HG03460 (cell line): ENCODE data around the gene MTA2.
"Not testable (repeated sequence)": the region's sequence is repeated elsewhere in the genome, so short reads cannot be mapped to it uniquely, and the experiment has no call there.

ENCODE experiments used
- ATAC-seq: cut with Tn5 transposase; IDR thresholded peaks from one replicate; pipeline ENCODE4 v1.9.1; 2021; ENCODE audit not compliant: unreplicated experiment

MTA2 gene

DNA sequence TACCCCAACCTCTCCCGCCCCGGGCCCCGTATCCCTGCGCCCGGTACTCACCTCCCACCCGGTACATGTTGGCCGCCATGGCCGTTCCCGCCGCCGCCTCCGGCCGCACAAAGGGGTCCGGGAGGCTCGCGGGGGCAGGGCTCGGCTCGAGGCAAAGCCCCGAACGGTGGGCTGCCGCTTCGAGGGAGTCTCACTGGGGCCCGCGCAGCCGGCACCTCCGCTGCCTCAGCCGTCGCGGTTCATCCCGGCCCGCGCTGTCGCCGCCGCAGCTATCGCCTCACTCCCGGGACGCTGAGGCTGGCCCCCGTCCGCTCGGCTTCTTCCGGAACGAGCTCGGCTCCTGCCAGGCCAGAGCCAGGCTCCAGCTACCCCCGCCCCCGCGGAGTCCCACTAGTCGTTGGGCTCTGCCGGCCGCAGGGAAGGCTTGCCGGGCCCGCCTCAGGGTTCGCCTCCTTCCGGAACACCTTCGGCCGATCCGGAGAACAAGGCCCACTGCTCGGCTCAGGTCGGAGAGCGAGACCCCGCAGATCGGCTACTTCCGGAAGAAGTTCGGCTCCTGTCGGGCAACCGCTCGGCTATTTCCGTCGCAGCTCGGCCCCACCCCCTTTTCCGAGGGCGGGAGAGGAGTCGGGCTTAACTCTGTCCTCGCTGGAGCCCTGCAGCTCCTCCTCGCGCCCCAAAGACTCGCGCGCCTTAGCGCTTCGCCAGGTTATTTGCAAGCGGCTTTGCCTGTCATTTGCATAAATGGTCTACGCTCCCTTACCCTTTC is at the start of gene MTA2:
MTA2 (minus strand) TSS at position 494 of the 769 bp plus-strand sequence; CDS start at position 79, 415 bp downstream.
- ATAC-seq, result peak; percentile 73

- ATAC-seq, result not testable (repeated sequence)
Observed at GRCh38 chr11:62650283-62650682, 48.6 kb upstream of the MTA2 start.

DNA sequence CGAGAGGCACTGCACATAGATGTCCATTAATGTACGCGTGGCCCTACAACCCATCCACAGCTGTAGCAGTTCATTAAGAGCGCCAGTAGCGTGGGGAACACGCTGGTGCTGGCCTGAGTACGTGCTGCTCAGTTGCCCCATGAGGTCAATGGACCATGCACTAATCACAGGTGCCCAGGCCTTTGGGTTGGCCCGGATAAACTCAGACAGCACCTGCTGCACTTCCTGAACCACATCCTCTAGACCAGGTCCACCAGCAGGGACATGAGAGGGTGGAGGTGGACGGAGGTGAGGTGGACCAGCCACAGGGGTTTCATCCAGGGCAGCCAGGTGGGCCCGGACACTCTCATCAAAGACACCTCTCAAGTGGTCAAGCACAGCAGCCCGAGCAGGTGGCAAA is 47.8 kb upstream of the MTA2 start:
- no peak for ATAC-seq

GRCh38 chr11:62648967-62649364 is 47.3 kb upstream of the MTA2 start:
- ATAC-seq, result no peak

GRCh38 chr11:62648185-62648966 is 46.7 kb upstream of the MTA2 start:
- no peak for ATAC-seq

- no peak for ATAC-seq
Observed at GRCh38 chr11:62647609-62648005, 45.9 kb upstream of the MTA2 start.

DNA sequence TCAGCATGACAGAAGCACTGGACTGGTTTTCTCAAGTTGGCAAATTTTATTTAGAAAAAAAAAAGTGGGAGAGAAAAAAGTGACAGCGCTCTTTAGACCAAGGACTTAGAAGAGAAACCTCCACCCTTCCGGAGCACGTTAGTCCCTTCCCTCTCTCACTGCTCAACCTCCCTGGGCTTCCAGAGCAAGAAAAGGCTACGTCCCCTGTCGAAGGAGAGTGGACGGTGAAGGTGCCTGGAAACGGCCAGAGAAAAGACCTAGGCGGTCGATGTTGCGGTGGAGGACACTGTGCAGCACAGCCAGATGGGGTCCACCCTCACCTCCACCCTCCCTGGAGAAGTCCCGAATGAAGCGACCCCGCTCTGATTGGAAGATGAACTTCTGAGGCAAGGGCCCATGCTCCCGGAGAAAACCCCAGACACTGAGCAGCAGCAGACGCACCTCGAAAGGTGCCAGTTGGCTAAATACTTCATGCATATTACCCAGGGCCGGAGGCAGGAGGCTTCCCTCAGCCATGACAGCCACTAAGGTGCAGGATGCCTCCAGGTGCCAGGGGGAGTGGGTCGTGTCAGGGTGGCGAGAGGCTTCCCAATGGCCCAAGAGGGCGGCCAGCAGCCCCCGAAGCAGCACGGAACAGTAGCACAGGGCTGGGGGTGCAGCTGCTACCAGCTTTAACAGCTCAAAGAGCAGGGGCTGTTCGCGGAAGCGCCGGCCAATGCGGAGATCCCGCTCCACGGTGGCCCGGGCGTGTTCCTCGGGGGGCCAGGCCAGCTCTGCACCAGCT is 45.4 kb upstream of the MTA2 start:
- ATAC-seq, result no peak

- ATAC-seq, result peak; percentile 95
Observed at GRCh38 chr11:62645946-62646824, 44.5 kb upstream of the MTA2 start, which contains the start of gene GANAB. Gene GANAB, minus strand, starts transcription at chr11:62646613. Its CDS starts 14 bp downstream, at chr11:62646599.

GRCh38 chr11:62645671-62645945 is 43.9 kb upstream of the MTA2 start:
- ATAC-seq, result no peak

DNA sequence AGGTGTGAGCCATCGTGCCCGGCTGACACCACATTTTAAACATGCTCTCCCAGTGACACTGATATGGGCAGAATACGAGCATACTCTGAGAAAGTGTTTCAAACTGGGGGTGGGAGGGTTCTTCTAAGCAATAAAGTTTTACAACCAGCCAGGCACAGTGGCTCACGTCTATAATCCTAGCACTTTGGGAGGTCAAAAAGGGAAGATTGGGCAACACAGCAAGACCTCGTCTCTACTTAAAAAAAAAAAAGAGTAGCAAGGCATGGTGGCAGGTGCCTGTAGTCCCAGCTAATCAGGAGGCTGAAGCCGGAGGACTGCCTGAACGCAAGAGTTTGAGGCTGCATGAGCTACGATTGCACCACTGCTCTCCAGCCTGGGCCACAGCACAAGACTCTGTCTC is 42.6 kb upstream of the MTA2 start:
- ATAC-seq, result no peak

DNA sequence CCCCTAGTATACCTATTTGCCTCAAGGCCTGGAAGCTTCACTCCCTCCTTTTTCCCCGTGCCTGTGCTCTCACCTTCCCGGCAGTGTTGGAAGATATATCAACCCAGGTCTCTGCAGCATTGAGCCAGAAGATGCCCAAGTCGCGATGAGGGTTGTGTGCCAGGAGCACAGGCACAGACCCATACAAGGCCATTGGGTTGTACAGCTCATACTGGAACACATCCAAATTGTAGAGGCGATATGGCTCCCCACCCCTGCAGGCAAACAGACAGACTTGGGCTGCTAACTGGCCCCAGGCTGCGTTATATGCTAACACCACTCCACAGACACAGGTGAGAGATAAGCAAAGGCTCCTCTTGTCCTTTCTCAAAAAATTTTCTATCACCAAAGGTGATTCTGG is 30.8 kb upstream of the MTA2 start:
- no peak for ATAC-seq

DNA sequence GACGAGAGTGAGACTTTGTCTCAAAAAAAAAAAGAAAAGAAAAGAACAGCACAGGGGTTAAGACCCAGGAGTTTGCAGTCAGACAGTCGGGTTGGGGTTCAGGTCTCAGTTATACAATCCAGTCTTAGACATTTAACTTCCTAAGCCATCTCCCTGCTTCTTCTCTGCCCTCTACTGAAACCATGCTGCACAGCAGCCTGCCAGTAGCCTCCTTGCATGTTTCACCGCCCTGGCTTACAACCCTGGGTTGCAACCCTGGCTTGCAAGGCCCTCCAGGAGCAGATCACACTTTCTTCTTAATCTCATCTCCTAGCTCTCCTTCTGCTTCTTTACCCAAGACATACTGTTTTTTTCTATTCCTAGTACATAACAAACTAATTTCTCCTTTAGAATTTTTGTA is 26.0 kb upstream of the MTA2 start:
- no peak for ATAC-seq

DNA sequence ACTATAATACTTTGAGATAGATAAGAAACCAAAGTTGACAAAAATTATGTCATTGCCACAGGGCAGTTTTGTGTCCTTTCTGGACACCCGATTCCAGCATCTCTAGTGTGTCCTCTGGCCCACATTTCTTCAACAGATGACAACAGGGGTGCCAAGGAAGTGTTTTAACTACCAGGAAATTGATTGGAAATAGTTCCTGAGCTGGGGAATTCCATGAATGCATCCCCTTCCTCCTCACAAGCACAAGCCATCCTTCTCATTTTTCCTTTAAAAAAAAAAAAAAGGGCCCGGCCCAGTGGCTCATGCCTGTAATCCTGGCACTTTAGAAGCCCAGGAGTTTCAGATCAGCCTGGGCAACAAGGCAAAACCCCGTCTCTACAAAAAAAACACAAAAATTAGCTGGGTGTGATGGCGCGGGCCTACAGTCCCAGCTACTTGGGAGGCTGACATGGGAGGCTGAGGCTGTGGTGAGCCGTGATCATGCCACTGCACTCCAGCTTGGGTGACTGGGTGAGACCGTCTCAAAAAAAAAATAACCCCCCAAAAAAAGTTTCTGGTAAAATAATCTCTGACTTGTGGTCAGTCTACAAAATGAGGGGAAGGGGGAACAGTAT is 20.9 kb upstream of the MTA2 start:
- ATAC-seq, result no peak

GRCh38 chr11:62621567-62622470 is 20.2 kb upstream of the MTA2 start, which contains the start of gene B3GAT3:
Gene B3GAT3, minus strand, starts transcription at chr11:62621986. Its CDS starts 39 bp downstream, at chr11:62621947.
- ATAC-seq, result peak; percentile 90

DNA sequence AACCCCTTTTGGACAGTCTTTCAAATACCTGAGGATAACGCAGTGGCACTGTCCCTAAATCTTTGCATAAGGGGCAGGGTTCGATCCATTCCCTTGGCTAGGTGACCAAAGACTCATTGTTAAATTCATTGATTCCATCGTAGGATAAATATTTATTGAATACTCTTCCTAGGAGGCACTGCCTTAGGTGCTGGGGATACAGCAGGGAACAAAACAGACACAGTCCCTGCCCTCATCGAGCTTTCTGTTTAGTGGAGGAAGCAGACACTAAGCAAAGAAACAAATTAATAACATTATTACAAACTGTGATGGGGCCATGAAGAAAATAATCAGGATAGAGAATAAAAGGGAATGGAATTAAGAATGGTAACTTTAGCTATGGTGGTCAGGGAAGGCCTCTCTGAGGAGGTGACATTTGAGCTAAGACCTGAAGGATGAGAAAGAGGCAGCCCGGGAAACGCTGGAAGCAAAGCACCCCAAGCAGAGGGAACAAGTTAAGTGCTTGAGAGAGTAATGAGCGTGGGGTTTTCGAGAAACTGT is 19.4 kb upstream of the MTA2 start:
- ATAC-seq, result no peak

DNA sequence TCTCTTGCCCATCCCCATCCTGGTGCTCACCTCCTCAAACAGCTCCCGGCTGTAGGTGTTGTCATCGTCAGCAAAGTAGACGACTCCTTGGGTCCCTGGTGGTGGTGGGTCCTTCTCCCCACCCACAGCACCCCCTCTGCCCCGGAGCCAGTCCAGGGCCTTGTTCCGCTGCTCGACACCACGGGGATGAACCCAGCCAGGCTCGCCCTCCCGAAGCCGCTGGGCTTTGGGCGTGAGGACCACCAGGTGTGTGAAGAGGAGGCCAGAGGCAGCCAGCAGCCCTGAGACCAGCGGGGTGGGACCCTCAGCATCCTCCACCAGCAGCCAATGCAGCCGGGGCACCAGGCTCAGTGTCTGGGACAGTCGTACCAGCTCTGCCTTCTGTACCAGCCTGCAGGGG is 15.3 kb upstream of the MTA2 start:
- ATAC-seq, result not testable (repeated sequence)

GRCh38 chr11:62615521-62615920 is 13.9 kb upstream of the MTA2 start:
- ATAC-seq, result no peak

GRCh38 chr11:62614275-62614674 is 12.6 kb upstream of the MTA2 start:
- ATAC-seq, result no peak

DNA sequence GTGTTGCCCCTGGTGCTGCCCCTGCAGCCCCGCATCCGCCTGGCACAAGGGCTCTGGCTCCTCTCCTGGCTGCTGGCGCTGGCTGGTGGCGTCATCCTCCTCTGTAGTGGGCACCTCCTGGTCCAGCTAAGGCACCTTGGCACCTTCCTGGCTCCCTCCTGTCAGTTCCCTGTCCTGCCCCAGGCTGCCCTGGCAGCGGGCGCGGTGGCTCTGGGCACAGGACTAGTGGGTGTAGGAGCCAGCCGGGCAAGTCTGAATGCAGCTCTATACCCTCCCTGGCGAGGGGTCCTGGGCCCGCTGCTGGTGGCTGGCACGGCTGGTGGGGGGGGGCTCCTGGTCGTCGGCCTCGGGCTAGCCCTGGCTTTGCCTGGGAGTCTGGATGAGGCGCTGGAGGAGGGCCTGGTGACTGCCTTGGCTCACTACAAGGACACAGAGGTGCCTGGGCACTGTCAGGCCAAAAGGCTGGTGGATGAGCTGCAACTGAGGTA is 11.7 kb upstream of the MTA2 start:
- no peak for ATAC-seq
